22Rv1 (cell line): Measurements from ENCODE around the gene PRRC2C.

Source experiments
- ZFX ChIP-seq: fragments of 450-650 bp; IDR thresholded peaks from 2 replicates; pipeline ENCODE4 v1.6.1; 2017; ENCODE audit warnings: antibody characterized with exemption, borderline replicate concordance
- TF ChIP-seq, protein P1 (sequence below): fragments of 450-650 bp; IDR thresholded peaks from 2 replicates; pipeline ENCODE4 v1.5.1; 2017; ENCODE audit warnings: mild to moderate bottlenecking

DNA sequence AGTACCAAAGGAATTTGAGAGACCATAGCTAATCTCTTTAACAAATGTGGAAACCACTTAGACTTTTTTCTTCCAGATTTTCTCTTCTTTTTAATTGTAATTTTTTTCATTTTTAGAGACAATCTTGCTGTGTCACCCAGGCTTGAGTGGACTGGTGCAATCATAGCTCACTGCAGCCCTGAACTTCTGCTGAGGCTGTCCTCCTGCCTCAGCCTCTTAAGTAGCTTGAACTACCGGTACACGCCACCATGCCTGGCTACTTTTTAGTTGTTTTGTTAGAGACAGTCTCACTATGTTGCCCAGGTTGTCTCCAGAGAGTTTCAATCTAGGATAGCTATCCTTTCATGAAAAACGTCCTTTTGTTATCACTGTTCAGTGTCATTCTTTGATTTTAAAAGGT lies 15.0 kb downstream of the PRRC2C start:
- TF ChIP-seq, protein P1, sequence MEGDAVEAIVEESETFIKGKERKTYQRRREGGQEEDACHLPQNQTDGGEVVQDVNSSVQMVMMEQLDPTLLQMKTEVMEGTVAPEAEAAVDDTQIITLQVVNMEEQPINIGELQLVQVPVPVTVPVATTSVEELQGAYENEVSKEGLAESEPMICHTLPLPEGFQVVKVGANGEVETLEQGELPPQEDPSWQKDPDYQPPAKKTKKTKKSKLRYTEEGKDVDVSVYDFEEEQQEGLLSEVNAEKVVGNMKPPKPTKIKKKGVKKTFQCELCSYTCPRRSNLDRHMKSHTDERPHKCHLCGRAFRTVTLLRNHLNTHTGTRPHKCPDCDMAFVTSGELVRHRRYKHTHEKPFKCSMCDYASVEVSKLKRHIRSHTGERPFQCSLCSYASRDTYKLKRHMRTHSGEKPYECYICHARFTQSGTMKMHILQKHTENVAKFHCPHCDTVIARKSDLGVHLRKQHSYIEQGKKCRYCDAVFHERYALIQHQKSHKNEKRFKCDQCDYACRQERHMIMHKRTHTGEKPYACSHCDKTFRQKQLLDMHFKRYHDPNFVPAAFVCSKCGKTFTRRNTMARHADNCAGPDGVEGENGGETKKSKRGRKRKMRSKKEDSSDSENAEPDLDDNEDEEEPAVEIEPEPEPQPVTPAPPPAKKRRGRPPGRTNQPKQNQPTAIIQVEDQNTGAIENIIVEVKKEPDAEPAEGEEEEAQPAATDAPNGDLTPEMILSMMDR: no peak
- TF ChIP-seq ZFX: no peak
